ENCODE measurements around the gene PRRT1. TPM values are rescaled to one million over a fixed set of nuclear protein-coding genes. Genes with fewer than 3 reads are reported as not detected.

The PRRT1 gene
- total and polyA plus RNA-seq, 2 experiments from 2014 or later: 0.10 to 4.0 TPM

GRCh38 chr6:32133786-32134185 is 18.0 kb downstream of the PRRT1 start:
- Histone ChIP-seq H3K9me3 (ENCODE audit: low read depth) (no peaks in the 10 kb centered on the region), H3K9me2 (replicated peaks; ENCODE audit: insufficient read depth) (no peaks in the 10 kb centered on the region), H3K27me3 (no peaks in the 10 kb centered on the region), H2AFZ (no peak overlapping the region), H4K20me1 (ENCODE audit: insufficient read depth, poor library complexity, severe bottlenecking) (no peaks in the 10 kb centered on the region), H3K27ac (no peak overlapping the region), H3K36me3 (replicated peaks; ENCODE audit: insufficient read depth, low read depth) (no peaks in the 10 kb centered on the region), H3K4me2 (no peak overlapping the region), H3K79me2 (peaks cover 9% of the 10 kb centered on the region), H3K4me1 (ENCODE audit: insufficient read depth) (peaks cover 2% of the 10 kb centered on the region), H3K4me3 (no peak overlapping the region)
- no peak for DNase-seq (ENCODE audit: low spot score)
- TF ChIP-seq EZH2phosphoT487 (IDR thresholded peaks at IDR 0.05; ENCODE audit: low read depth, severe bottlenecking, unreplicated experiment): no peak
- TF ChIP-seq EZH2 (IDR thresholded peaks at IDR 0.05; ENCODE audit: borderline replicate concordance): no peak
- TF ChIP-seq CTCF (IDR thresholded peaks at IDR 0.05; ENCODE audit: poor library complexity): no peak
- WGBS (ENCODE audit: low lambda C conversion rate, missing lambda C conversion rate): 85% methylated on average over 4 of the region's 4 CpGs

- H3K4me2 ChIP-seq: no peak overlapping the region
- no peak overlapping the region for H3K27ac ChIP-seq
- peaks cover 14% of the 10 kb centered on the region for H3K79me2 ChIP-seq
- no peaks in the 10 kb centered on the region for H3K9me2 ChIP-seq (replicated peaks; ENCODE audit: insufficient read depth)
- H3K27me3 ChIP-seq: no peaks in the 10 kb centered on the region
- DNase-seq (ENCODE audit: low spot score): no peak
- H3K9me3 ChIP-seq (ENCODE audit: low read depth): no peaks in the 10 kb centered on the region
- no peak overlapping the region for H3K4me3 ChIP-seq
- H3K36me3 ChIP-seq (replicated peaks; ENCODE audit: insufficient read depth, low read depth): no peaks in the 10 kb centered on the region
- peaks cover 7% of the 10 kb centered on the region for H3K4me1 ChIP-seq (ENCODE audit: insufficient read depth)
- H4K20me1 ChIP-seq (ENCODE audit: insufficient read depth, poor library complexity, severe bottlenecking): no peaks in the 10 kb centered on the region
- no peak overlapping the region for H2AFZ ChIP-seq
- TF ChIP-seq EZH2phosphoT487 (IDR thresholded peaks at IDR 0.05; ENCODE audit: low read depth, severe bottlenecking, unreplicated experiment) (no peak), CTCF (IDR thresholded peaks at IDR 0.05; ENCODE audit: poor library complexity) (no peak), EZH2 (IDR thresholded peaks at IDR 0.05; ENCODE audit: borderline replicate concordance) (no peak)
Observed at GRCh38 chr6:32132110-32132509, 19.6 kb downstream of the PRRT1 start.

- Histone ChIP-seq H3K27ac (no peak overlapping the region), H3K9me2 (replicated peaks; ENCODE audit: insufficient read depth) (no peaks in the 10 kb centered on the region), H3K4me1 (ENCODE audit: insufficient read depth) (peaks cover 14% of the 10 kb centered on the region), H4K20me1 (ENCODE audit: insufficient read depth, poor library complexity, severe bottlenecking) (no peaks in the 10 kb centered on the region), H3K27me3 (no peaks in the 10 kb centered on the region), H2AFZ (no peak overlapping the region), H3K4me2 (no peak overlapping the region), H3K79me2 (peaks cover 21% of the 10 kb centered on the region), H3K9me3 (ENCODE audit: low read depth) (no peaks in the 10 kb centered on the region), H3K36me3 (replicated peaks; ENCODE audit: insufficient read depth, low read depth) (no peaks in the 10 kb centered on the region), H3K4me3 (no peak overlapping the region)
- WGBS (ENCODE audit: low lambda C conversion rate, missing lambda C conversion rate): 93% methylated on average over 13 of the region's 14 CpGs
- DNase-seq (ENCODE audit: low spot score): no peak
- TF ChIP-seq CTCF (IDR thresholded peaks at IDR 0.05; ENCODE audit: poor library complexity): no peak
Observed at GRCh38 chr6:32131439-32131948, 20.2 kb downstream of the PRRT1 start.
